ENCODE measurements around the gene SPOCK1.

SPOCK1 gene

GRCh38 chr5:137278476-137278875, 220.7 kb downstream of the SPOCK1 start:
- Histone ChIP-seq H3K36me3 (ENCODE audit: insufficient read depth, low read length) (no peaks in the 10 kb centered on the region), H3K4me3 (no peak overlapping the region), H3K27ac (no peak overlapping the region), H3K9me3 (ENCODE audit: low read depth, low read length) (no peaks in the 10 kb centered on the region), H3K9ac (ENCODE audit: insufficient read length) (no peak overlapping the region)
- TF ChIP-seq POLR2AphosphoS5 (IDR thresholded peaks at IDR 0.05; ENCODE audit: borderline replicate concordance, low read depth, low read length) (no peak), EZH2 (IDR thresholded peaks at IDR 0.05) (no peak), FOXP2 (optimal IDR thresholded peaks at IDR 0.05; ENCODE audit: control extremely low read depth, extremely low read length, insufficient read depth) (no peak)
- DNase-seq (ENCODE audit: low read depth, low spot score): no peak

- H3K9ac ChIP-seq (ENCODE audit: insufficient read length): no peak overlapping the region
- no peaks in the 10 kb centered on the region for H3K9me3 ChIP-seq (ENCODE audit: low read depth, low read length)
- no peak overlapping the region for H3K4me3 ChIP-seq
- DNase-seq (ENCODE audit: low read depth, low spot score): no peak
- TF ChIP-seq FOXP2 (optimal IDR thresholded peaks at IDR 0.05; ENCODE audit: control extremely low read depth, extremely low read length, insufficient read depth) (no peak), EZH2 (IDR thresholded peaks at IDR 0.05) (no peak), POLR2AphosphoS5 (IDR thresholded peaks at IDR 0.05; ENCODE audit: borderline replicate concordance, low read depth, low read length) (no peak)
- H3K27ac ChIP-seq: no peak overlapping the region
- no peaks in the 10 kb centered on the region for H3K36me3 ChIP-seq (ENCODE audit: insufficient read depth, low read length)
These were observed 224.0 kb downstream of the SPOCK1 start for GRCh38 chr5:137275083-137275482.

- Histone ChIP-seq H3K4me3 (no peak overlapping the region), H3K36me3 (ENCODE audit: insufficient read depth, low read length) (no peaks in the 10 kb centered on the region), H3K9me3 (ENCODE audit: low read depth, low read length) (no peaks in the 10 kb centered on the region), H3K9ac (ENCODE audit: insufficient read length) (no peak overlapping the region), H3K27ac (no peak overlapping the region)
- no peak for DNase-seq (ENCODE audit: low read depth, low spot score)
- TF ChIP-seq FOXP2 (optimal IDR thresholded peaks at IDR 0.05; ENCODE audit: control extremely low read depth, extremely low read length, insufficient read depth) (no peak), POLR2AphosphoS5 (IDR thresholded peaks at IDR 0.05; ENCODE audit: borderline replicate concordance, low read depth, low read length) (no peak), EZH2 (IDR thresholded peaks at IDR 0.05) (no peak)
These were observed 225.6 kb downstream of the SPOCK1 start for GRCh38 chr5:137273511-137273910.

- DNase-seq (ENCODE audit: low read depth, low spot score): no peak
- Histone ChIP-seq H3K9me3 (ENCODE audit: low read depth, low read length) (no peaks in the 10 kb centered on the region), H3K27ac (no peak overlapping the region), H3K4me3 (no peak overlapping the region), H3K36me3 (ENCODE audit: insufficient read depth, low read length) (no peaks in the 10 kb centered on the region), H3K9ac (ENCODE audit: insufficient read length) (no peak overlapping the region)
- no peak for TF ChIP-seq POLR2AphosphoS5 (IDR thresholded peaks at IDR 0.05; ENCODE audit: borderline replicate concordance, low read depth, low read length)
- no peak for TF ChIP-seq EZH2 (IDR thresholded peaks at IDR 0.05)
- TF ChIP-seq FOXP2 (optimal IDR thresholded peaks at IDR 0.05; ENCODE audit: control extremely low read depth, extremely low read length, insufficient read depth): no peak
These were observed 226.3 kb downstream of the SPOCK1 start for GRCh38 chr5:137272831-137273230.

- Histone ChIP-seq H3K36me3 (ENCODE audit: insufficient read depth, low read length) (no peaks in the 10 kb centered on the region), H3K9ac (ENCODE audit: insufficient read length) (no peak overlapping the region), H3K4me3 (no peak overlapping the region), H3K9me3 (ENCODE audit: low read depth, low read length) (no peaks in the 10 kb centered on the region), H3K27ac (no peak overlapping the region)
- no peak for DNase-seq (ENCODE audit: low read depth, low spot score)
- TF ChIP-seq FOXP2 (optimal IDR thresholded peaks at IDR 0.05; ENCODE audit: control extremely low read depth, extremely low read length, insufficient read depth): no peak
- TF ChIP-seq POLR2AphosphoS5 (IDR thresholded peaks at IDR 0.05; ENCODE audit: borderline replicate concordance, low read depth, low read length): no peak
- TF ChIP-seq EZH2 (IDR thresholded peaks at IDR 0.05): no peak
These were observed 229.2 kb downstream of the SPOCK1 start for GRCh38 chr5:137269946-137270345.

GRCh38 chr5:137269274-137269673, 229.9 kb downstream of the SPOCK1 start:
- DNase-seq (ENCODE audit: low read depth, low spot score): no peak
- H3K4me3 ChIP-seq: no peak overlapping the region
- TF ChIP-seq FOXP2 (optimal IDR thresholded peaks at IDR 0.05; ENCODE audit: control extremely low read depth, extremely low read length, insufficient read depth) (no peak), POLR2AphosphoS5 (IDR thresholded peaks at IDR 0.05; ENCODE audit: borderline replicate concordance, low read depth, low read length) (no peak), EZH2 (IDR thresholded peaks at IDR 0.05) (no peak)

GRCh38 chr5:137268646-137269045, 230.5 kb downstream of the SPOCK1 start:
- Histone ChIP-seq H3K36me3 (ENCODE audit: insufficient read depth, low read length) (no peaks in the 10 kb centered on the region), H3K27ac (no peak overlapping the region), H3K9me3 (ENCODE audit: low read depth, low read length) (no peaks in the 10 kb centered on the region), H3K9ac (ENCODE audit: insufficient read length) (no peak overlapping the region), H3K4me3 (no peak overlapping the region)
- no peak for TF ChIP-seq FOXP2 (optimal IDR thresholded peaks at IDR 0.05; ENCODE audit: control extremely low read depth, extremely low read length, insufficient read depth)
- TF ChIP-seq EZH2 (IDR thresholded peaks at IDR 0.05): no peak
- no peak for TF ChIP-seq POLR2AphosphoS5 (IDR thresholded peaks at IDR 0.05; ENCODE audit: borderline replicate concordance, low read depth, low read length)
- DNase-seq (ENCODE audit: low read depth, low spot score): no peak

More at GRCh38 chr5:137269274-137269673, 229.9 kb downstream of the SPOCK1 start:
- Histone ChIP-seq H3K9ac (ENCODE audit: insufficient read length) (no peak overlapping the region), H3K27ac (no peak overlapping the region), H3K36me3 (ENCODE audit: insufficient read depth, low read length) (no peaks in the 10 kb centered on the region), H3K9me3 (ENCODE audit: low read depth, low read length) (no peaks in the 10 kb centered on the region)

GRCh38 chr5:137266186-137266585, 232.9 kb downstream of the SPOCK1 start:
- no peak overlapping the region for H3K4me3 ChIP-seq
- H3K27ac ChIP-seq: no peak overlapping the region
- H3K9me3 ChIP-seq (ENCODE audit: low read depth, low read length): no peaks in the 10 kb centered on the region
- TF ChIP-seq FOXP2 (optimal IDR thresholded peaks at IDR 0.05; ENCODE audit: control extremely low read depth, extremely low read length, insufficient read depth) (no peak), EZH2 (IDR thresholded peaks at IDR 0.05) (no peak), POLR2AphosphoS5 (IDR thresholded peaks at IDR 0.05; ENCODE audit: borderline replicate concordance, low read depth, low read length) (no peak)
- no peak overlapping the region for H3K9ac ChIP-seq (ENCODE audit: insufficient read length)
- H3K36me3 ChIP-seq (ENCODE audit: insufficient read depth, low read length): no peaks in the 10 kb centered on the region
- no peak for DNase-seq (ENCODE audit: low read depth, low spot score)

- H3K27ac ChIP-seq: no peak overlapping the region
These were observed 233.7 kb downstream of the SPOCK1 start for GRCh38 chr5:137265457-137265856.

More at GRCh38 chr5:137265457-137265856, 233.7 kb downstream of the SPOCK1 start:
- Histone ChIP-seq H3K36me3 (ENCODE audit: insufficient read depth, low read length) (no peaks in the 10 kb centered on the region), H3K4me3 (no peak overlapping the region), H3K9me3 (ENCODE audit: low read depth, low read length) (no peaks in the 10 kb centered on the region), H3K9ac (ENCODE audit: insufficient read length) (no peak overlapping the region)
- DNase-seq (ENCODE audit: low read depth, low spot score): no peak
- TF ChIP-seq EZH2 (IDR thresholded peaks at IDR 0.05) (no peak), FOXP2 (optimal IDR thresholded peaks at IDR 0.05; ENCODE audit: control extremely low read depth, extremely low read length, insufficient read depth) (no peak), POLR2AphosphoS5 (IDR thresholded peaks at IDR 0.05; ENCODE audit: borderline replicate concordance, low read depth, low read length) (no peak)

All from SK-N-MC (cell line).